Astrocyte (in vitro differentiated cells and primary cell): ENCODE results near the gene ATP2C1.

Experiments
- CTCF ChIP-seq: IDR thresholded peaks from 2 replicates; pipeline ENCODE4 v1.5.1; 2011; ENCODE audit warnings: low read depth, mild to moderate bottlenecking, inconsistent platforms, low read length, moderate library complexity; ENCODE audit not compliant: insufficient read depth
- EZH2 ChIP-seq: IDR thresholded peaks from 2 replicates; pipeline ENCODE4 v1.6.1; 2012; ENCODE audit warnings: mild to moderate bottlenecking, low read length, inconsistent platforms; ENCODE audit not compliant: insufficient read depth

- no peak for TF ChIP-seq CTCF
- TF ChIP-seq EZH2, result no peak
Measured at GRCh38 chr3:131031660-131032059, 137.8 kb downstream of the ATP2C1 start.
